ENCODE data around the gene C2CD2. TPM values are rescaled to one million over a fixed set of nuclear protein-coding genes. Genes with fewer than 3 reads are reported as not detected.

The C2CD2 gene
- total and polyA plus RNA-seq, 2 experiments from 2014 or later, result 6.4 to 13.9 TPM

DNA sequence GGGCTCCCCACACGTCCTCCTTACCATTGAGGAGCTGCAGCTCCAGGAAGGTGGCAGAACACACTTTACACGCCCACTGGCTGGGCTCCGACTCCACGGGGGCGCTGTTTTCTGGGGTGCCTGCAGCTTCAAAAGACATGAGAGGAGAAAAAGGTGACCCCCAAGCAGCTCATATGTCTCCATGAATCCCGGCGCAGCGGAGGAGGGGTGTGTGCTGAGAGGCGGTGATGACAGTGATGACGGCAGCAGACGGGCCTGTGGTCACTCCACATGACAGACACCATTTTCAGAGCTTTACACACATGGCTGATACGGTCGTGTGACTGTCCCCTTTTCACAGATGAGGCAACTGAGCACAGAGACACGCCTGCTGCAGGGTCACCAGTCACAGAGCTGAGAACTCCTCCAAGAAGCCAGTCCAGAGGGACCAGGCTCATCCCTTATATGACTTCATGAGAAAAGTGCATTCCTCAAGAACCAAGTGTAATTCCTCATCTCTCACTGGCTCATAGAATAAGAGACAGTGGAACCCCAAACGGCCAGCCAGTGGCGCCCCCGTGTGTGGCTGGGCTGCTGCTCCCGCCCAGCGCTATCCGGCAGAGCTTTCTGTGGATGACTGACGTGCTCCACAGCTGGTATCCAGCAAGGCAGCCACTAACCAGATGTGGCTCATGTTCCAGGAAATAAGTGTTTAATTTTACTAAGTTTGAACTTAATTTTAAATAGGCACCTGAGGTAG, 106.6 kb downstream of the C2CD2 start:
- Histone ChIP-seq H3K27ac (no peak overlapping the region), H3K4me1 (ENCODE audit: insufficient read depth) (no peaks in the 10 kb centered on the region), H3K9me2 (replicated peaks; ENCODE audit: insufficient read depth) (no peaks in the 10 kb centered on the region), H3K36me3 (replicated peaks; ENCODE audit: insufficient read depth, low read depth) (no peaks in the 10 kb centered on the region), H3K27me3 (no peaks in the 10 kb centered on the region), H2AFZ (no peak overlapping the region), H3K4me3 (no peak overlapping the region), H3K79me2 (no peaks in the 10 kb centered on the region), H3K4me2 (no peak overlapping the region), H3K9me3 (ENCODE audit: low read depth) (no peaks in the 10 kb centered on the region), H4K20me1 (ENCODE audit: insufficient read depth, poor library complexity, severe bottlenecking) (no peaks in the 10 kb centered on the region)
- no peak for TF ChIP-seq EZH2phosphoT487 (IDR thresholded peaks at IDR 0.05; ENCODE audit: low read depth, severe bottlenecking, unreplicated experiment)
- no peak for TF ChIP-seq CTCF (IDR thresholded peaks at IDR 0.05; ENCODE audit: poor library complexity)
- no peak for TF ChIP-seq EZH2 (IDR thresholded peaks at IDR 0.05; ENCODE audit: borderline replicate concordance)
- WGBS (ENCODE audit: low lambda C conversion rate, missing lambda C conversion rate), result 85% methylated on average over 21 of the region's 21 CpGs
- DNase-seq (ENCODE audit: low spot score), result no peak

DNA sequence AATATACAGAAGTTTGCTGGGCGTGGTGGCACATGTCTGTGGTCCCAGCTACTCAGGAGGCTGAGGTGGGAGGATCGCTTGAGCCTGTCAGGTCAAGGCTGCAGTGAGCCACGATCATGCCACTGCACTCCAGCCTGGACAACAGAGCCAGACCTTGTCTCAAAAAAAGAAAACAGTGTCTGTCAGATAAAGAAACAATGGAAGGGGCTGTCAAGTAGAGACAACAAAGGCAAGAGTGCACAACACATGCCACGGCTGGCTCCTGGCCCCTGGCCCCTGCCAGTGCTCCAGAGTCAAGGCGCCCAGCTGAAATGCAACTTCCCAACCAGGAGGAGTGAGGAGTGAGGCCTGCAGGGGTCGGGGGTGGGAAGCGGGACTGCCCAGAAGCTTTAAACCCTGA, 107.3 kb downstream of the C2CD2 start:
- H3K4me3 ChIP-seq, result no peak overlapping the region
- no peak overlapping the region for H2AFZ ChIP-seq
- H4K20me1 ChIP-seq (ENCODE audit: insufficient read depth, poor library complexity, severe bottlenecking), result no peaks in the 10 kb centered on the region
- no peak for DNase-seq (ENCODE audit: low spot score)
- H3K79me2 ChIP-seq, result no peaks in the 10 kb centered on the region
- no peak for TF ChIP-seq EZH2phosphoT487 (IDR thresholded peaks at IDR 0.05; ENCODE audit: low read depth, severe bottlenecking, unreplicated experiment)
- no peak for TF ChIP-seq CTCF (IDR thresholded peaks at IDR 0.05; ENCODE audit: poor library complexity)
- TF ChIP-seq EZH2 (IDR thresholded peaks at IDR 0.05; ENCODE audit: borderline replicate concordance), result no peak
- H3K36me3 ChIP-seq (replicated peaks; ENCODE audit: insufficient read depth, low read depth), result no peaks in the 10 kb centered on the region
- H3K9me2 ChIP-seq (replicated peaks; ENCODE audit: insufficient read depth), result no peaks in the 10 kb centered on the region
- H3K4me2 ChIP-seq, result no peak overlapping the region
- no peak overlapping the region for H3K27ac ChIP-seq
- no peaks in the 10 kb centered on the region for H3K27me3 ChIP-seq
- no peaks in the 10 kb centered on the region for H3K9me3 ChIP-seq (ENCODE audit: low read depth)
- no peaks in the 10 kb centered on the region for H3K4me1 ChIP-seq (ENCODE audit: insufficient read depth)
- WGBS (ENCODE audit: low lambda C conversion rate, missing lambda C conversion rate), result 89% methylated on average over 7 of the region's 7 CpGs

- WGBS (ENCODE audit: low lambda C conversion rate, missing lambda C conversion rate), result 84% methylated on average over 6 of the region's 6 CpGs
Measured at GRCh38 chr21:41846033-41846317, 107.8 kb downstream of the C2CD2 start.

More at GRCh38 chr21:41846033-41846317, 107.8 kb downstream of the C2CD2 start:
- DNase-seq (ENCODE audit: low spot score), result no peak
- no peaks in the 10 kb centered on the region for H3K4me1 ChIP-seq (ENCODE audit: insufficient read depth)
- H3K9me3 ChIP-seq (ENCODE audit: low read depth), result peaks cover 5% of the 10 kb centered on the region
- H3K9me2 ChIP-seq (replicated peaks; ENCODE audit: insufficient read depth), result no peaks in the 10 kb centered on the region
- H3K4me2 ChIP-seq, result no peak overlapping the region
- H3K27ac ChIP-seq, result no peak overlapping the region
- no peaks in the 10 kb centered on the region for H4K20me1 ChIP-seq (ENCODE audit: insufficient read depth, poor library complexity, severe bottlenecking)
- no peak overlapping the region for H3K4me3 ChIP-seq
- H3K79me2 ChIP-seq, result no peaks in the 10 kb centered on the region
- no peaks in the 10 kb centered on the region for H3K27me3 ChIP-seq
- no peak overlapping the region for H2AFZ ChIP-seq
- no peak for TF ChIP-seq CTCF (IDR thresholded peaks at IDR 0.05; ENCODE audit: poor library complexity)
- no peak for TF ChIP-seq EZH2 (IDR thresholded peaks at IDR 0.05; ENCODE audit: borderline replicate concordance)
- no peak for TF ChIP-seq EZH2phosphoT487 (IDR thresholded peaks at IDR 0.05; ENCODE audit: low read depth, severe bottlenecking, unreplicated experiment)
- H3K36me3 ChIP-seq (replicated peaks; ENCODE audit: insufficient read depth, low read depth), result no peaks in the 10 kb centered on the region
